ENCODE data around the gene TANC2.
"Not testable (repeated sequence)": the region's sequence is repeated elsewhere in the genome, so short reads cannot be mapped to it uniquely, and the experiment has no call there.

The TANC2 gene

DNA sequence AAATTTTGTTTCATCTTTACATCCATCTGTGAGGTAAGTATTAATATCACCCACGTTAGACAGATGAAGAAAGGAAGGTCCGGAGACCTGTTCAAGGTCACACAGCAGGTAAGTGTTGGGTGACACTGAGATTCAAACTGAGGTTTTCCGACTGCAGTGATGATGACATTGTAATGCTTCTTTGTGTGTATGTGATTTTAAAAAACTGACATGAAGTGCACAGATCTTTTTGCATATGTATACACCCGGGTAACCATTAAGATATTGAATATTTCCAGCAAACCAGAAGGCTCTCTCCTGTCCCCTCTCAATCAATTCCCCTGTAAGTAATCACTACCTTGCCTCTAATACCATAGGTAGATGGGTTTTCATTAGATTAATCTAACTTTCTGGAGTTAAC lies 1.5 kb upstream of the TANC2 start:
- DNase-seq (ENCODE audit: low read depth, low spot score) = no peak

DNA sequence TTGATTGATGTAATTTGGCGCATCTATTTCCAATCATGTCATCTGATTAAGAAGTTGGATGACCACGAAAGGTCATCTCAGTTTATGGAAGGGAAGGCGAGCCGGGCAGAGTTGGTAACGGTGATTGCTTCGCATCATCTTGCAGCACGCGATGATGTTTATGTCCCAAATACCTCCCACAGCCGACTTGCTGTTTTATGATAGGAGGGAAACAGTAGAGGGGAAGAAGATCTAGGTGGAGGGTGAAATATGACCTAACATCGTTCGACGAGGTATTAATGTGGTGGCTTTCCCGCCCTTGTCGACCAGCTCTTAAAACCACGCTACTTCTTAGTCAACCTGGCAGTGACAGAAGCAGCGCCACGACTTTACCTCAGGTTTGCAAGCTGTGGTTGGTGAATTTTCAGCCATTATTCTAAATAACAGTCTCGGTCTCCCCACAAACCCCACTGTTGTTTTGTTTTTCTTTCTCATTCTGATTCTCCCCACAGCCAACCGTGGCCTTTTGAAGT lies 805 bp upstream of the TANC2 start:
- no peak for DNase-seq (ENCODE audit: low read depth, low spot score)

DNA sequence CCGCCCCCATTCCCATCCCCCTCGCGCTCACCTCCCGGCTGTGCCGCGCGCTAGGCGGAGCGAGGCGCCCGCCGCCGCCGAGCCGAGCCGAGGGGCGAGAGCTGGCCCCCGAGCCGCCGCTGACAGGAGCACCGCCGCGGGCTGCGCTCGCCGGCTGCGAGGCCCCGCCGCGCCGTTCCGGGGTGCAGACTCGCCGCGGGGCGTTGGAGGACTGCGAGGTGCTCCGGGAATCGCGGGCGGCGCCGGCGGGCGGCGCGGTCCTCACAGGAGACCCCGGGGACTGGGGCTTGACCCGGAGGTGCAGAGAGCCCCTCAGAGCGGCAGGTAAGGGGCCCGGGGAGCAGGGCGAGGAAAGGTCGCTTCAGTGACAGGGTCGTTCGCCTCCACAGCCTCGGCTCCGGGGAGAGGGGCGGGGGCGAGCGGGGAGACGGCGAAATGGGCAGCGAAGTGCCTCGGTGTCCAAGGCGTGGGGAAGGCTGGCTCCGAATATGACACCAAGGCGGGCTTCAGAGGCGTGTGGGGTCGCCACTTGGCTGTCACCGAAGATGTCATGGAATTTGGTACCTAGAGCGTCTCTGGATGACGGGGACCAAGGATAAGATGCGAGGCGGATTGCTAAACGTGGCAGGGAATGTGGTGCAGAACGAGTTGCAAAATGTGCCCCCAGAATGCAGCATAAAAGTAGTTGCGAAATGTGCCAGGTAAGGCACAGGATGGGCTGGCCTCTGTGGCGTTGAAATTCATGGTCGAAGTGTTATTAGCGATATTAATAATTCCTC lies 580 bp downstream of the TANC2 start:
- no peak for DNase-seq (ENCODE audit: low read depth, low spot score)

DNA sequence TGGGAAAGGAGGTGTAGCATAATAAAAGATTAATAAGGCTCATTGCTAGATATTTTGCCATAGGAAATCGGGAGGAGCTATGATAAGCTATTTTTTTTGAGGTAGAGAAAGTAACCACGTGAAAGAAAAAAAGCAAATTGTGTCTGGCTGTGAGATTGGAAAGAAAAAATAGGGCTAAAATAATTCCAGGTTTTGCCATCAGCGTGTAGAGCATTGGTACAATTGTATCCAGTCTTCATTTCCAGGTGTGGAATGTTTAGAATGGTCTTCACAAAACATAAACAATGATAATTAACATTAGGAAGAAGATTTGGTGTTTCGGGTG lies 1.1 kb downstream of the TANC2 start:
- no peak for DNase-seq (ENCODE audit: low read depth, low spot score)

DNA sequence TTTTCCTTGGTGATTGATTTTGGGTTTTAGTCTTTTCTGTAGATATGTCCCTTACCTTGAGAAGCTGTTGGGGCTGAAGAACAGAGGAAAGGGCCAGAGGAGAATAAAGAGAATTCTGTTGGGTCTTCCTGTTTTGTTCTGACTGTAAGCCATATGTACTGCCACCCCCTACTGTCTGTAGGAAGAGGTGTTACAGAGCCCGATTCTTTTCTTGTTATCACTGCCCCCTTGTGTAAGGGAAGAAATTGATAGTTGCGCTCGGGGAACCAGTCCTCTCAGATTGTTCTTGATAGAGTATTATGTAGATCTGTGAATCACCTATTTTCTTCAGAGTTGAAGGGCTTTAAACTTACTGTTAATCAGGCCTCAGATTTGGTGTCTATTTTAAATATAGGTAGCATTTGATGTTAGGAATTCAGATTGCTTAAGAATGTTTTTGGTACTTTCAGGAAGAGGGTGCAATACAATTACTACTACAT lies 2.4 kb downstream of the TANC2 start:
- DNase-seq (ENCODE audit: low read depth, low spot score) = peak; percentile 65

DNA sequence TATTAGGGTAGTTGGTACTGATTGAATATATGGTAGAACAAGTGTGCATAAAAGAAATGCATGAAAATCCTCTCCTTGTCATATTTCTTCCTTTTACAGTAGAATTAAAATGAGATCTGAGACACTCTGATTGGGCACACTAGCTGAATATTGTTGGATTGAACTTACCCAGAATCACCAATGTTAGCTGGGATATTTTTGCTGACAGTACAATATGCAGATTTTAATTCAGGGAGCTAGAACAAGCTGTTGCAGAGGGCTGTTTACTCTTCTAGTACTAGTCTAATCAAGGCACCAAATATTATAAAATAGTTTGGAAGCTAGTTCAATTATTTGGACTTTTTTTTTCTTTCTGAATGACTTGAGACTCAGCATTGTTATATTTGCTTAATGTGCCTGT lies 4.6 kb downstream of the TANC2 start:
- no peak for DNase-seq (ENCODE audit: low read depth, low spot score)

DNA sequence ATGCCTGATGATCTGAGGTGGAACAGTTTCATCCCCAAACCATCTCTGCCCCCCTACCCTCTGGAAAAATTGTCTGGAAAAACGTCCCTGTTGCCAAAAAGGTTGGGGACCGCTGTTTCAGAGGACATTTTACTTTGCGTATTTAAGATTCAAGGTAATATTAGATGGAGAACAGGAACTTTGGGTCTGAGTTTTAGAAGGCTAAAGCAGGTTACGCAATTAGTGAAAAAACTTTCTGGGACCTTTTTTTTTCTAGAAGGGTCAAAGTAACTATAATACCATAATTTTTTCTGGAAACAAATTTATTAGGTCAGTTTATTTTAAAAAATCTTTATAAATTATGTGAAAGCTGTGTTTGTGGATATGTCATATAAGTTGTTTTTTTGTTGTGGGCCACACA lies 5.8 kb downstream of the TANC2 start:
- DNase-seq (ENCODE audit: low read depth, low spot score) = no peak

DNA sequence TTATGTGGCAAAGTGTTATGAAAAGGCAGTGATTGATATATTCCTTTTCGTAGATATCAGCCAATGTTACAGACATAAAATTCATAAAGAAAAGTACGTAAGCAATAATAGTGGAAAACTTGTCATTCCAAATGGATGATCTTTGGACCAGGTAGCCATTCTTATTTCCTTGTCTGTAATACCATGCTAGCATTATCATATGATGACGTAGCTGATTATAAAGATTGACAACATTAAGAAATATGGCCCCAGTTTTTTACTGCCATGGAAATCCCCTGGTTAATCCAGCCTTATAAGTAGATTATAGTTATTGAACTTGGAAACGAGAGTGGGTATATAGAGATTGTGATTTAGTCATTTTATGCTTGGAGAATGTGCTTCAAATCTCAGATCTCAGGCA lies 8.8 kb downstream of the TANC2 start:
- DNase-seq (ENCODE audit: low read depth, low spot score) = no peak

DNA sequence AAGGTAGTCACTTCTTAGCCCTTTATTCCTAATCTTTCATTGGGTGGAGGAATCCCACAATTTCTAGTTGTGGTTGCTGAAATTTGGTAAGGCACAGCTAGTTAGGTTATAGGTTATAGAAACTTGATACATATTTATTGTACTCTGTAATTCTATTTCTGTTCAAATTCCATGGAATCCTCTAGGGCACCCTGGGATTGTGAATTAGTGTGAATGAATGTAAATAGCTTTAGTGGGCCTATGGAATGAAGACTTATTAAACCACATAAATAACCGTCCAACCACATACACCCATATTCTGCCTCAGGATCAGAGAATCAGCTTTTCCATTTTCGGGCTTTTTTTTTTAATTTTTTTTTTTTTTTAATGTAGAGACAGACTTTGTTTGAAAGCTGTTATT lies 9.2 kb downstream of the TANC2 start:
- DNase-seq (ENCODE audit: low read depth, low spot score) = no peak

DNA sequence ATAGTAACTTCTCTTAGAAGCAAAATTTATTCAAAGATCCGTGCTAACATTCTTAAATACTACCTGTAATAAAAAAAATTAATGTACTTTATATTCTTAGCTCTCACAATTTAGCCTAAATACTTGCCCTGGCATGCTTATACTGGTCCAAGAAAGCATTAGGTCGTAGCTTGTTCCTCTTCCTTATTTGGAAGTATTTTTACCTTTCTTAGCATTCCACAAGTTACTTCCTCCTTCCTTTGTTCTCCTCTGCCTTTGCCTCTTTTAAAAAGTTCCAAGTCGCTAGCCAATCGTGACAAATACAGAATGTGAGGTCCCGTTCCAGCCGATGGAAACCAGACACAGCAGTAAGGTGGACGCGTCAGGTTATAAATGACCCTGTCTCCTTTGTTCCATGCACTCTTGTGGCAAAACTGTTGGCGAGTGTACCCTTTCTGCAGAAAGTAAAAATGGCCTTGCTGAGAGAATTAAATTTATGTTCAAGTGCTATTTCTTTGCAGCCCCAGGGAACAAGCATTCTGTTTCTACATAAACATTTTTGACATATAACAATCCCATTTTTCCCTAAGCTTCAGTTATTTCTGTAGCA lies 10.7 kb downstream of the TANC2 start:
- not testable (repeated sequence) for DNase-seq (ENCODE audit: low read depth, low spot score)

DNA sequence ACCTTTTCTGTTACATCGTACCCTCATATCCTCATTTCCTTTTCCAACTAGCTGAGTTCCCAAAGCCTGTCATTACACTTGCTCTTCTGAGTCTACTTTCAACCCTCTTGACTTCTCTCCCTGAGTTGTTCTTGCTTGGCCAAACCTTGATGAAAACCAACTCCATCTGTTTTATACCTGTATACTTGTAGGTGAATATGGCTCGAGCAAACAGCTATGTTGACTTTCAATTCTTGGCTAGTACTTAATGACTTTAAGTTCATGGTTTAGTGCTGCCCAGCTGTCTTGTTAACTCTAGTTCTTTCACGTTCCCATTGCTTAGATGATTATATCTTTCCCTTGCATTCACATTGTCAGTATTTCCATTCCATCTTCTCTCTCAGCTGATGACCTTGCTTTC lies 14.8 kb downstream of the TANC2 start:
- DNase-seq (ENCODE audit: low read depth, low spot score) = no peak

DNA sequence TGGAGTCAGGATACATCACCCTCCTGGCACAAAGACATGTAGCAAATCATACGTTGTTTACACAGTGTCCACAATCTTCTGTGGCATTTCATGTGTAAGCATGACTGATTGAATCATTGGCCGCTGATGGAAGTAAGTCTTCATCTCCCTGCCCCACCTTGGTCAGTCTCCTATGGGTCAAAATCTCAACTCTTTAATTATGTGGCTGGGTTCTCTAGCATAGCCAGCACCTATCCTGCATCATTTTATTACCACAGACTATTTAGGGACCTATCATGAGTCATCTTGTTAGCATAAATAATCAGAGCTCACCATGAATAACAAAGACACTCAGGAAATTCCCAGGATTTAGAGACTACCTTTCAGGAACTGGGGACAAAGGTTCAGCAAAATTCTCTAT lies 15.9 kb downstream of the TANC2 start:
- no peak for DNase-seq (ENCODE audit: low read depth, low spot score)

DNA sequence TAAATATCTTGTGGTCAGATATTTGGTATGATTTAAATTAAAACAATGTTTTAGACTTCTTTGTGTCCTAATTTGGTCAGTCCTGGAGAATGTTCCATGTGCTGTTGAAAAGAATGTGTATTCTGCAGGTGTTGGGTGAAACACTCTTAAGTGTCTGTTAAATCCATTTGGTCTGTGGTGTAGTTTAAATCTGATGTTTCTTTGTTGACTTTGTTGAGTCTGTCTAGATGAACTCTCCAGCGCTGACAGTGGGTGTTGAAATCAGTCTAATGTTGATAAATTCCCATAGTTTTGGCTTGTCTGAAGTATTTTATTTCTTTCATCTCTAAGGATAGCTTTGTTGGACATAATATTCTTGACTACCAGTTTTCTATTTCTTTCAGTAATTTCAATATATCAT lies 18.8 kb downstream of the TANC2 start:
- no peak for DNase-seq (ENCODE audit: low read depth, low spot score)

DNA sequence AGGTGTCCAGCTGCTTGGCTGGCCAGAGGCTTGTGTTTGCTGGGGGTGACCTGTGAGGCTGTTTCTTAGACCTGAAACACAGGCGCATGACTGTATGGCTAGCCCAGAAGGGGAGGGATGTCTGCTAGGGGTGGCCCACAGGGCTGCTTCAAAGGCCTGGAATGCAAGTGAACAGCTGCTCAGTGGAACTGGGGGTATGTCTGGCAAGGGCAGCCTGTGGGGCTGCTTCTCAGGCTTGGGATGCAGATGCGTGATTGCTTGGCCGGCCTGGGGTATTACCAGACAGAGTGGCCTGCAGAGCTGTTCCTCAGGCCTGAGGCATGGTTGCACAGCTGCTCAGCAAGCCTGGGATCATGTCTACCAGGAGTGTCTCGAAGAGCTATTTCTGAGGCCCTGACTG lies 20.5 kb downstream of the TANC2 start:
- DNase-seq (ENCODE audit: low read depth, low spot score) = no peak

DNA sequence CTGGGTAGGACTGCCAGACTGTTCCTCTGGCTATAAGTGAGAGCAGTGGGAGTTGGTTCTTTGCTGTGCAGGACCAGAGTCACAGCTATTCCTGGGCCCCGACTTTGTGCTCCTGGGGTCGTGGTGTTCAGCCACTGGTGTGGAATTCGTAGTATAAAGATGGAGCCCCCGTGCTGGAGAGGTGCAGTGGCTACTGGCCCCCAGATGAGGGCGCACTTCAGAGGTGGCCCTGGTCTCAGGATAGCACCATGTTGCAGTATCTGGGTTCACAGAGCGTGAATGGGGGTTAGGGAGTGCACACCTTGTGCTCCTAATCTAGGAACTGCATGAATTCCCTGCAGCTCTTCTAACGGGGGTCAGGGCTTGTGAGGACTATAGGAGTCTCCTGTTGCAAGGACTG lies 21.1 kb downstream of the TANC2 start:
- DNase-seq (ENCODE audit: low read depth, low spot score) = no peak

DNA sequence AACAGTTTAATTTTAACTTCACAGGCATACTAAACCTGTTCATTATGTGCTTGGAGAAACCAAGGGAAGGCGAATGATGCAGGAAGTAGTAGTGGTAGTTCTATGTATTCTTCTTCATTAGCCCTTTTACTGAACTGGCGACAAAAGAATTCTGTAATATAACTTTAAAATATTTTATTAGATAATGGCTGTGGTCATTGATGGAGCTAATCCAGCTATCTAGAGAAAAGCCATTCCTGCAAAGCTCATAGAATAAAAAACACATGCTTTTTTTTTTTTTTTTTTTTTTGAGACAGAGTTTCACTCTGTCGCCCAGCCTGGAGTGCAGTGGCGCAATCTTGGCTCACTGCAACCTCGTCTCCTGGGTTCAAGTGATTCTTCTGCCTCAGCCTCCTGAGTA lies 23.5 kb downstream of the TANC2 start:
- no peak for DNase-seq (ENCODE audit: low read depth, low spot score)

DNA sequence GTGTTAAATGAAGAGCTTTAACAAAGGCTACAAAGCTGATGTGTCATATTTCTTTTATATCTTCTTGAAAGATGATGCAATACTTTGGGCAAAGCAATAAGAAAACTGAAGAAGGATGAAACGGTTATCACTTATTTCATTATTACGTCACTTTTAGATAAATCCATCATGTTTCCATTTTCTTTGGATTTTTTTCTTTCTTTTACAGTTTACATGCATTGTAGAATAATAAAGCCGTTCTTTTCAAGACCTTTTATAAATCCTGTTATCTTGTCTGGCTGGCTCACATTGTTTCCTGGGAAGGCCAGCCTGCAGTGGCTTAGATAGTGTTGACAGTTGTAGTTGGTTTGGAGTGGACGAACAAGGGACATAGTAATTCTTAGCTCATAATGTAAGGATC lies 28.9 kb downstream of the TANC2 start:
- DNase-seq (ENCODE audit: low read depth, low spot score) = no peak

DNA sequence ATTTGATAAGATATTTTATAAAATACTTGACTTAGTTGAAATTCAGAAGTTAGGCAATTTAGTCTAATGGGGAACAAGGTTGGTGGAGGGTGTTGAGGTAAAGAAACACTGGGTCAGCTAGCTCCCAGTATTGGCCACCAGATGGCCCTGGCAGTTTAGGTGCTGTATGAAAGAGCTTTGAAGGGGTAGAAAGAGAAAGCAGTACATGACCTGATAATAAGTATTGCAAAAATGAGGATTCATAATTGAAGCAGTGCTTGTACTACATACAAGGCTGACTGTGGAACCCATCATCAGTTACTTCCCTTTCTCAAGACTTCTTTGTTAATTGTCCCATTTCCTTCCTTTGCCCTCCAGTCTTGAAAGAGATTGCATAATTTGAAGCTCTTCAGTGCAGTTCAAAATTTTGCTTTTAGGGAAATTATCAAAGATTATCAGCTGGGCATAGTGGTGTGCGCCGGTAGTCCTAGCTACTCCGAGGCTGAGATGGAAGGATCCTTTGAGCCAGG lies 29.4 kb downstream of the TANC2 start:
- no peak for DNase-seq (ENCODE audit: low read depth, low spot score)

DNA sequence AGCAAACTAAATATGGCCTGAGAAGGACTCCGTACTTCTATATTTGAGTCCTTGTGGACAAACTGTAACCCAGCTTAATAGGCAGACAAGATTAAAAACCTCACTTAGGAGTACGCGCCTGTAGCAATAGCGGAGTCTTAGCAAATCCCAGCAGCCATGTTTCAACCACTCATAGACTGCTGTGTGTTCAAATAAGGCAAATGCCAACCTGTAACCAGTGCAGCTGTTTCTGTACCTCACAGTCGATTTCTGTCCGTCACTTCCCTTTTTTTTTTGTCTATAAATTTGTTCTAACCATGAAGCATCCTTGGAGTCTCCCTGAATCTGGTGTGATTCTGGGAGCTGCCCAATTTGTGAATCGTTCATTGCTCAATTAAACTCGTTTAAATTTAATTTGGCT lies 30.2 kb downstream of the TANC2 start:
- no peak for DNase-seq (ENCODE audit: low read depth, low spot score)

DNA sequence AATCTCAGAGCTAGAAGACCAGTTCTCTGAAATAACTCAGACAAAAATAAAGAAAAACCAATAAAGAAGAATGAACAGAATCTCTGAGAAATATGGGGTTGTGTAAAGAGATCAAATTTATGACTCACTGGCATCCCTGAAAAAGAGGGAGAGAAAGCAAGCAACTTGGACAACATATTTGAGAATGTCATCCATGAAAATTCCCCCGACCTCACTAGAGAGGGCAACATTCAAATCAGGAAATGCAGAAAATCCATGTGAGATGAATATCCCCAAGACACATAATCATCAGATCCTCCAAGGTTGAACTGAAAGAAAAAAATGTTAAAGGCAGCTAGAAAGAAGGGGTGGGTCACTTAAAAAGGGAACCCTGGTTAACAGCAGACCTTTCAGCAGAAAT lies 32.1 kb downstream of the TANC2 start:
- no peak for DNase-seq (ENCODE audit: low read depth, low spot score)

DNA sequence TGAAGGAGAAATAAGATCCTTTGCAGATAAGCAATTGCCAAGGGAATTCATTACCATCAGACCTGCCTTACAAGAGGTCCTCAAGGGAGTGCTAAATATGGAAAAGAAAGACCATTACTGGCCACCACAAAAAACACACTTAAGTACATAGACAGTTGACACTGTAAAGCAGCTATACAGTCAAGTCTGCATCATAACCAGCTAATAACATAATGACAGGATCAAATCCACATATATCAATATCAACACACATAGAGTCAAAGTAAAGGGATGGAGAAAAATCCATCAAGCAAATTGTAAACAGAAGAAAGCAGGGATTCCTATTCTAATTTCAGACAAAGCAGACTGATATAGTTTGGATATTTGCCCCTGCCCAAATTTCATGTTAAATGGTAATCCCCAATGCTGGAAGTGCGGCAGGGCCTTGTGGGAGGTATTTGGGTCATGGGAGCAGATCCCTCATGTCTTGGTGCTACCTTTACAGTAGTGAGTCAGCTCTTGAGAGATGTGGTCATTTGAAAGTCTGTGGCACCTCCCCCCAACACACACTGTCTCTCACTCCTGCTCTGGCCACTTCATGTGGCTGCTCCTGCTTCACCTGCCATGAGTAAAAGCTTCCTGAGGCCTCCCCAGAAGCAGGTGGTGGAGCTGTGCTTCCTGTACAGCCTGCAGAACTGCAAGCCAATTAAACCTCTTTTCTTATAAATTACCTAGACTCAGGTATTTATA lies 32.8 kb downstream of the TANC2 start:
- no peak for DNase-seq (ENCODE audit: low read depth, low spot score)

DNA sequence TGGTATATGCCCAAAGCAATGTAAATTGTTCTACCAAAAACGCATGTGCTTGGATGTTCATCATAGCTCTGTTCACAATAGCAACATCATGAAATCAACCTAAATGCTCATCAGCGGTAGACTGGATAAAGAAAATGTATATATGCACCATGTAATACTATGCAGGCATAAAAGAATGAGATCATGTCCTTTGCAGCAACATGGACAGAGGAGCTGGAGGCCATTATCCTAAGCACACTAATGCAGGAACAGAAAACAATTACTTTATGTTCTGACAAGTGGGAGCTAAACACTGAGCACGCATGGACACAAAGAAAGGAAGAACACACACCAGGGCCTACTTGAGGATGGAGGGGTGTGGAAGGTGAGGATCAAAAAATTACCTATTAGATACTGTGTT lies 33.7 kb downstream of the TANC2 start:
- no peak for DNase-seq (ENCODE audit: low read depth, low spot score)
